ENCODE measurements around the gene P4HA2.

- no peak for TF ChIP-seq POLR2A (IDR thresholded peaks at IDR 0.05)
- TF ChIP-seq CTCF (IDR thresholded peaks at IDR 0.05) = no peak
Observed at GRCh38 chr5:132224716-132225115, 2.9 kb downstream of the P4HA2 start.

Data from body of pancreas (tissue), 4 donors.